GM06990 (cell line): Measurements from ENCODE around the gene AKR1C1.
"Not testable (repeated sequence)": the region's sequence is repeated elsewhere in the genome, so short reads cannot be mapped to it uniquely, and the experiment has no call there.

ENCODE experiments used
- DNase-seq: peaks from one replicate; pipeline ENCODE4 v3.0.0-alpha.2; 2011; ENCODE audit not compliant: insufficient read length; ENCODE audit errors: extremely low read depth
- H3K27me3 ChIP-seq: replicated peaks from 2 replicates; pipeline ENCODE4 v1.6.0; 2011; ENCODE audit warnings: low read length; ENCODE audit not compliant: control insufficient read depth, insufficient read depth
- H3K36me3 ChIP-seq: 2 replicates; pipeline ENCODE4 v1.5.1; 2011; ENCODE audit warnings: low read length; ENCODE audit not compliant: control insufficient read depth, insufficient read depth
- H3K4me3 ChIP-seq: replicated peaks from 2 replicates; pipeline ENCODE4 v1.5.1; 2011; ENCODE audit warnings: low read depth, mild to moderate bottlenecking, control low read depth, low read length
- TF ChIP-seq, protein P1 (sequence below): IDR thresholded peaks from 2 replicates; pipeline ENCODE4 v1.5.1; 2011; ENCODE audit warnings: low read length, control low read depth, mild to moderate bottlenecking, inconsistent platforms; ENCODE audit not compliant: insufficient read depth, poor library complexity, severe bottlenecking

The AKR1C1 gene

DNA sequence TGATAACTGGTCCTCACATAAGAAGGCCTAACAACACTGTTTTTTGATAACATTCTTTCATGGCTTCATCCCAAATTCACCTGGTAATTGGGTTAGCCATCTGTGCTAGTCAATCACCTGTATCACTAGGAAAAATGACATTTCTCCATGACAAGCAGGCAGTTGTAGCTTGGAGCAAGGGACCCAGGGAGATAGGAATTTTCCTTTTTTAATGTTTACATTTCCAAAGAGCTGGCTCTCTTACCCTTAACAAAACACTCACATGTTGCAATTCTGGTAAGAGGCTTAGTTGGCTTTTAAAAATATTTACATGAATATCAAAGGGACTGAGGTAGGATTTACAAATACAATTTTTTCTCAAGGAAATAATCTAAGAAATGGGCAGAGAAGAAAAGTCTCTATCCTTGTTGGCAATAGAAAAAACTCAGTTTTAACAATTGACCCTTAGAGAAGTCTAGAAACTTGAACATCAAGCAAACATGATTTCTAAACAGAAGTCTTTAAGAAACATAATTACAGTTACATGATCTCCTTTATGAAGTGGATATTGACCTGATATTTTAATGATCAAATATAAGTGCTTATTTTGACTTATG lies 16.1 kb upstream of the AKR1C1 start:
- no peaks in the 10 kb centered on the region for H3K36me3 ChIP-seq
- DNase-seq: no peak
- TF ChIP-seq, protein P1, sequence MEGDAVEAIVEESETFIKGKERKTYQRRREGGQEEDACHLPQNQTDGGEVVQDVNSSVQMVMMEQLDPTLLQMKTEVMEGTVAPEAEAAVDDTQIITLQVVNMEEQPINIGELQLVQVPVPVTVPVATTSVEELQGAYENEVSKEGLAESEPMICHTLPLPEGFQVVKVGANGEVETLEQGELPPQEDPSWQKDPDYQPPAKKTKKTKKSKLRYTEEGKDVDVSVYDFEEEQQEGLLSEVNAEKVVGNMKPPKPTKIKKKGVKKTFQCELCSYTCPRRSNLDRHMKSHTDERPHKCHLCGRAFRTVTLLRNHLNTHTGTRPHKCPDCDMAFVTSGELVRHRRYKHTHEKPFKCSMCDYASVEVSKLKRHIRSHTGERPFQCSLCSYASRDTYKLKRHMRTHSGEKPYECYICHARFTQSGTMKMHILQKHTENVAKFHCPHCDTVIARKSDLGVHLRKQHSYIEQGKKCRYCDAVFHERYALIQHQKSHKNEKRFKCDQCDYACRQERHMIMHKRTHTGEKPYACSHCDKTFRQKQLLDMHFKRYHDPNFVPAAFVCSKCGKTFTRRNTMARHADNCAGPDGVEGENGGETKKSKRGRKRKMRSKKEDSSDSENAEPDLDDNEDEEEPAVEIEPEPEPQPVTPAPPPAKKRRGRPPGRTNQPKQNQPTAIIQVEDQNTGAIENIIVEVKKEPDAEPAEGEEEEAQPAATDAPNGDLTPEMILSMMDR: no peak
- no peak overlapping the region for H3K4me3 ChIP-seq
- H3K27me3 ChIP-seq: no peaks in the 10 kb centered on the region

DNA sequence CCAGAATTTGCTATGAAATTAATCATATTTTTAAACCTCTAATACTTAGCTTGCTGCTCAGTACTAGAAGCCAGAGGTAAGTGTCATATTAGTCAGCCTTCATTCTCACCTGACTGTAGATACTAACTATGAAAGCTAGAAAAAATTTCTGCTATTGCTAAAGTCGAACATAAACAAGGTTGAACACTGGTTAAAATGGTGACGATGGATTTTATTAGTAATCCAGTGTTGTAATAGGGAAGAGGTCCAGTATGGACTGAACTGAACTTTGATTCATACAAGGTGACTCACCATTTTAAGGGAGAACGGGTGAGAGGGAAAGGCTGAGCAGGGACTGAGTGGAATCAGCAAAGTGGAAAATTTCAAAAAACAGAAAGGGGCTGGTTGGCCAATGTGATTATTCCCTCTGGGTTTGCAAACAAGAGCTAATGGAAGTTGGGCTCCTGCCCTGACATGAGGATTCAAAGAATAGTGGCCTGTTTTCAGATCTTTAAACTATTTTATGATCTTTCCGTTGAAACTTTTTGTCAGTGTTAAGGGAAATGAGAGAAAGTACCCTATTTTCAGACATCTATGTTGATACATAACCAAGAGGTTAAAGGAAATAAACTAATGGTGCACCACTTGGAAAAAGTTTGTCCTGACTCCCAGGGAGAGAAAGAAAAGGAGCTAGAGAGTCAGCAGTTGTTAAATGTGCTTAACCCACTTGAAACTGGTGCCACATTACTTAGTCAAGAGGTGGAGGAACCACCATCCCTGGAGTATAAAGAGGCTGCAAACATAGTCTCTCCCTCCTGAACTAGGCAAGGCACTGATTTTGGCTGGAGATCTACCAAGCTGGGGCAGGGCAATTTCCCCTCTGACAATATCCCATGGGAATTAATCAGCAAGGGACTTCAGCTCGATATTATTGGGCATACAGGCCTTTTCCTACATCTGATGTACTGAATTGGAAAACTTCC lies 15.3 kb upstream of the AKR1C1 start:
- no peaks in the 10 kb centered on the region for H3K36me3 ChIP-seq
- H3K4me3 ChIP-seq: no peak overlapping the region
- no peak for DNase-seq
- H3K27me3 ChIP-seq: no peaks in the 10 kb centered on the region
- TF ChIP-seq, protein P1: no peak

DNA sequence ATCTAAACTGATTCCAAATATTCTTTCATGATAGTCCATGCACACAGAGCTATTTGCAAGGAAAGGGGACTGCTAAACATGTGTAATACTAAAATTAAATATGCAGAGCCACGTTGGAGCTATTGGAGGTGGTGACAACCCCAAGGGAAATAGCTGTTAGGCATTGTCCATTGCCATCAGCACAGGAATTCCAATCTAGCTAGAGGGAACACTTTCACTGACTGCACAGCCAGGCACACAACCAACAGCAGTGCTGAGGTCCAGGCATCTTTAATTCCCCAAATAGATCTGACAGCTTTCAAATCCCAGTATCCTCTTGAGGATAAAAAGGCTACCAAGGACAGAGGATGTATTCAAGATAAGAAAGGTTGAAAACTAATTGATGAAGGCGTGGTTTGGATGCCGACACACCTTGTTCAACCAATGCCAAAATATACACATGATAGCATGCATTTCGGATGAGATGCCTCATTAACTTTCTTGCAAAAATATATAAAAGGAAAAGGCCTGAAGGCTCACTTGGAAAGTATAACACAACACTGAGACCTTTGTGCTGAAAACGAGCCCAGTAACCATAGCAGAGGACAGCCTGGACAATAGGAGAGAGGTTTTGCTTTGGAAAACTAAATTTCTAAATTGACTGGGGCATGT lies 11.6 kb upstream of the AKR1C1 start:
- H3K4me3 ChIP-seq, H3K27me3 ChIP-seq, DNase-seq, H3K36me3 ChIP-seq: not testable (repeated sequence)

DNA sequence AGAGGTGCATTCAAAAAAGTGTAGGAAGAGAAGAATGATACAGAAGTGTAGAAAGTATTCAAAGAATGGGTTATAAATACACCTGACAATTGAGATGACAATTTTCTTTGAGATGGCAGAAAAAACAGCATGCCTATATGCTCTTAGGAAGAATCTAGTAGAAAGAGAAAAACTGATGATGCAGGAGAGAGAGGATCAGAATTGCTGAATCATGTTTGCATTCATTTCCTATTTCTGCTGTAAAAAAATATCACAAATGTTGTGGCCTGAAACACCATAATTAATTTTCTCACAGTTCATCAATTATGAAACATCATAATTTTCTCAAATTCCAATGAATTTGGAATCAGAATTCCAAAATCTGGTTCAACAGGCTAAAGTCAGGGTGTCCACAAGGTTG lies 9.8 kb upstream of the AKR1C1 start:
- no peaks in the 10 kb centered on the region for H3K27me3 ChIP-seq
- TF ChIP-seq, protein P1: no peak
- no peak overlapping the region for H3K4me3 ChIP-seq
- H3K36me3 ChIP-seq: no peaks in the 10 kb centered on the region
- DNase-seq: no peak

DNA sequence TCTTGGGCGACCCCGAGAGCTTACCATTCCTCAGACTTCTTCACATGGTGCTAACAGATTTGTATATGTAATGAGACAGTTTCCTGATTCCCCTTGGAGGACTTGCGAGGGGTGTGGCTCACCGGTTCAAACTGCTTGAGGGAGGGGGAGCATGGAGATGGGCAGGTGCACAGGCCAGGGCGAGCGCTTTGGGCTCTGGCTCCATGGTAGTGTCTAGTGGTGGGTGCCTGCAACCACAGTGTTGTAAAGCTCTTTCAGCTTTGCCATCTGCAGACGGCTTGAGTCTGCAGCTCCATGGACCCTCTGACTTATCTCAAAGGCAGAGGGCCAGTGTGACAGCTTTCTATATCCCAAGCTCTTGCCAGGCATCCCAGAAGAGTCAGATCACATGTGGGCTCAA lies 7.1 kb upstream of the AKR1C1 start:
- H3K4me3 ChIP-seq, H3K27me3 ChIP-seq, H3K36me3 ChIP-seq, DNase-seq: not testable (repeated sequence)

DNA sequence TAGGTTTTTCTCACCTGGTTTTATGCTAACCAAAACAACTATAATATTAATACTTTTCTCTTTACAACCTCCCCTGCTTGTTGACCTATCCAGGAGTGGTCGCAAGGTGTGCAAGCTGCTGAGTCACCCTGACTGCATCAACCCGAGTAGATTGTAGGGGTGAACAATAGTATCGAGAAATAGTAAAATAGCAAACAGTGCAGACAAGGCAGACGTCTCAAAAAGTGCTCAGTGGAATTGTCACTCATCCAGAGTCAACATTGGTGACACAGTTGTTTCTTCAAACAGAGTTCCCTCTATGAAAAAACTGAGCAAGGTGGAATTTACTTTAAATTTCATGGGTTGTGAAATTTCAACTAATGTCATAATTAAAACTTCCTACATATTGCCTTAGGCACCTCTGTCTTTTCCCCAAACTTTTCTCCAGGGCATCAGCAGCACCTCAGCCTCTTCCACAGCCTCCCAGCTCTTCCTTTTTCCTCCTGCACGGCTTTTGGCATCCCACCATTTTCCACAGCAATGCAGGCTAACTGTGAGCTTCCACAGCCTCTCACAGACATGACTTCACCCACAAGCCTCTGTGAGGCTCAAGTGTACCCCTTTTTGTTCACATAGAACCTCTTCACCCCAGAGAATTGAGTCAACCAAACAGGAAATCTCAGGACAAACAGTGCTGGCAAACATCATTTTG lies 6.1 kb upstream of the AKR1C1 start:
- DNase-seq, H3K4me3 ChIP-seq, H3K36me3 ChIP-seq, H3K27me3 ChIP-seq: not testable (repeated sequence)

DNA sequence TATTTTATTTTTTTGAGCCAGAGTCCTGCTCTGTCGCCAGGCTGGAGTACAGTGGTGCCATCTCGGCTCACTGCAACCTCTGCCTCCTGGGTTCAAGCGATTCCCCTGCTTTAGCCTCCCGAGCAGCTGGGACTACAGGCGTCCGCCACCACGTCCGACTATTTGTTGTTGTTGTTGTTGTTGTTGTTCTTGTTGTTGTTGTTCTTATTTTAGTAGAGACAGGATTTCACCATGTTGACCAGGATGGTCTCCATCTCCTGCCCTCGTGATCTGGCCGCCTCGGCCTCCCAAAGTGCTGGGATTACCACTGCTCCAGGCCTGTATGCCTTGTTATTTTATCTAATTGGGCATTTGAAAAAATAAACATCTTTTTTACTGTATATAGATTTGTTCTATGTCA lies 1.7 kb upstream of the AKR1C1 start:
- not testable (repeated sequence) for H3K4me3 ChIP-seq, H3K36me3 ChIP-seq, H3K27me3 ChIP-seq, DNase-seq

DNA sequence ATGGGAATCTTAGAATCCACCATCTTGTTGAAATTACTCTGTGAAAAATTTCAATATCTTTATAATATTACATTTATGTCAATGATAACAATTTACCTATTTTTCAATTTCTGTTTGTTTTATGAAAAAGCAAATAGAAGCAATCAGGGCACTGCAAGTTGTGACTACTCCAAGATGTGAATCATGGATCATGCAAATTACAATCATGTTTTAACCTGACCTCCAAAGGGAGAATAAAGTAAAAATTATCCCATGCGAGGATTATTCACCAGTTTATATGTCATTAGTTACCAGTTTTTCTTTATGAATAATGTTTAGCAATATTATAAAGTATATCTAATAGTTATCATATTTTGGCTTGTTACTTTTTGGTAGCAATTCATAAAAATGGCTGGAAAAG lies 907 bp upstream of the AKR1C1 start:
- not testable (repeated sequence) for H3K27me3 ChIP-seq, H3K36me3 ChIP-seq, H3K4me3 ChIP-seq, DNase-seq

DNA sequence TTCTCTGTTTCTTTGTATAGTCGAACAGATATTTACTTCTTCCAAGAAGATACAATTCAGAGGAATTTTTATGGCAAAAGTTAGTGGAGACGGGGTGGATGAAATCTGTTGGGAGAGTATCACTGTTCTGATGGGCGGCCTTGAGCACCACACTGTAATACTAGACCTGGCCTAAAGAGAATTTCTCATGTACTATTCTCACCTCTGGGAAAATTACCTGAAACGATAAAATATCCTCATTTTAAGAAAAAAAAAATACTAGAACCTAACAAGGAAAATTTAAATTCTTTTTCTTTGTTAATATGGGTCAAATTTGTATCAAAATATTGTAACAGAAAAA lies 570 bp downstream of the AKR1C1 start:
- H3K27me3 ChIP-seq, H3K4me3 ChIP-seq, DNase-seq, H3K36me3 ChIP-seq: not testable (repeated sequence)

DNA sequence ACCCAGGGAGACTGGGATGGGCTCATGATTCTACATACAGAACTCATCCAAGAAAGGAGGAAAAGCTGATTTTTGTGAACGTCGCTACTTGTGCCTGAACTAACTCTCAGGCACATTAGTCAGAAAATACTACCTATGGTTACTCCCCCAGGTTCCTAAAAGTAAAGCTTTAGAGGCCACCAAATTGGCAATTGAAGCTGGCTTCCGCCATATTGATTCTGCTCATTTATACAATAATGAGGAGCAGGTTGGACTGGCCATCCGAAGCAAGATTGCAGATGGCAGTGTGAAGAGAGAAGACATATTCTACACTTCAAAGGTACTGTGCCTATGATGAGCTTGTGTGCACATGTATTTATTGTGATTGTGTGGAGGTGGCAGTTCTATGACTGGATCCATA lies 2.5 kb downstream of the AKR1C1 start:
- not testable (repeated sequence) for H3K27me3 ChIP-seq, H3K4me3 ChIP-seq, H3K36me3 ChIP-seq, DNase-seq
